OCI-LY7 (cell line): ENCODE results near the gene IDE.
"Not testable (repeated sequence)": the region's sequence is repeated elsewhere in the genome, so short reads cannot be mapped to it uniquely, and the experiment has no call there.

Experiments used
- CTCF ChIP-seq: fragments of 200-600 bp; sonication (generic); conservative IDR thresholded peaks from 2 replicates; pipeline ENCODE4 v1.5.1; 2014; ENCODE audit warnings: mild to moderate bottlenecking, antibody characterized with exemption, low read length, moderate library complexity, mixed read lengths
- EZH2phosphoT487 ChIP-seq: fragments of 200-600 bp; sonication (generic); IDR thresholded peaks from 2 replicates; pipeline ENCODE4 v1.6.1; 2018; ENCODE audit warnings: low read depth, borderline replicate concordance, mild to moderate bottlenecking, mixed run types, antibody characterized with exemption, low read length, moderate library complexity, mixed read lengths

- TF ChIP-seq CTCF, EZH2phosphoT487: not testable (repeated sequence)
Measured at GRCh38 chr10:92569663-92570062, 4.2 kb downstream of the IDE start.
